Measurements from ENCODE around the gene MRPL20.
A peak's percentile ranks its signal among the peaks of the same experiment; 100 is the strongest.
"Not testable (repeated sequence)": the region's sequence is repeated elsewhere in the genome, so short reads cannot be mapped to it uniquely, and the experiment has no call there.

The MRPL20 gene

DNA sequence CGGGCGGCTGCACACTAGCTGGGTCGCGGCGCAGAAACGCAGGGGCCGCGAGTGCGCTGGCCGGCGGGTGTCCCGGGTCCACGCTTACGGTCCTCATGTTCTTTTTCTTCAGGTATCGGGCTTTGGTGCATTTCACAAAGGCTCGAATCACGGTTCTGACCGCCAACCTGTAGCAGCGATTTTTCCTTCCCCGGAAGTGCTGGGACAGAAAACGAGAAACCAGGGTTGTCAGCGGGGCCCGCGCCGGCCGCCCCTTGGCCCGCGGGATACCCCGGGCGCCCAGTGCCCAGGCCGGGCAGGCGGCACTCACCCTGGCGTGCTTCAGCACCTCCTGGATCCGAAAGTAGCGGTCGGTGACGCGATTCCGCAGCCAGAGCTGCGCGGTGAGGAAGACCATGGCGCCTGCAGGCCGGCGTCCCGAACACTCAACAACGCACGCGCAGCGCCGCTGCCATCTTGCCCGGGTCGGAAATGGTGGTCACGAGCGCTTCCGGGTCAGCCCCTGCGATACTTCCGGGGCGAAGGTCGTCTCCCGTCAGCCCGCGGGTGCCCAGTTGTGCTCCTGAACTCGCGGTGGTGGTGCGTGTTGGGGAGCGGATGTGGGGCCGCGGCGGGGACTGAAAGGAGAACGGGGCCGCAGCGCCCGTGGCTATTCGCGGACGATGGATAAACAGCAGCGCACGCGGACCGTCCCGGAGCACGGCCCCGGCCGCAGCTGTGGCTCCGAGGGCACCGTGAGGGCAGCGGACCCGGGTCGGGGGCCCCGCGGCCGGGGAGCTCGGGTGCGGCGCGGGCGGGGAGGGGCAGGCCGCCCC is at the start of gene MRPL20:
MRPL20 (minus strand) TSS at position 473 of the 815 bp plus-strand sequence; CDS start at position 397, 76 bp downstream.
- peak; percentile 83 for DNase-seq

DNA sequence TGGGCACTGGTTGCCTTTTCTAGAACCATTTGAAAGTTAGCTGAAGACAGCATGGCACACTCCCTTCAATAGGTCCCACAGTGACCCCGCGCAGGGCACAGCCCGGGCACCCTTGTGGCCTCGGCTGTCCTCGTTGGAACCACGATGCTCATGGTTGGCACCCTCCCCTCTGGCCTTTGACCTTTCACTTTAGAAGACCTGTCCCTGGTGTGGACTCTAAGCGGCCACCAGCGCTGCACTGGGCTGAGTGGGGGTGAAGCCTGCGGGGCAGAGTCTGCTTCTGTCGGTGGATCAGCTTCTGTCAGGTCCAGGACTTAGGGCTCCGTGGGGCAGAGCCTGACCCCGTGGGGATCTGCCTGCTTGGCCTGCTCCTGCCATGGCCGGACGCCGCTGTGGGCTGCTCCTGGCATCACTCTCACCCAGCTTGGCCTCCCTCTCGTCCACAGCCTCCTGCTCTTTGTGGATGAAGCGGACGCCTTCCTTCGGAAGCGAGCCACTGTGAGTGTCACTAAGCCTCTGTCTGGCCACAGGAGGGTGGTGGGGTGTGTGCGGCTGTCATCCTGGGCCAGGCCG is 49.7 kb upstream of the MRPL20 start:
- DNase-seq: not testable (repeated sequence)

GRCh38 chr1:1455934-1456333 is 48.8 kb upstream of the MRPL20 start:
- not testable (repeated sequence) for DNase-seq

GRCh38 chr1:1455366-1455884 is 48.3 kb upstream of the MRPL20 start:
- no peak for DNase-seq

- DNase-seq: not testable (repeated sequence)
Measured at GRCh38 chr1:1454286-1455056, 47.4 kb upstream of the MRPL20 start.

- DNase-seq: no peak
Measured at GRCh38 chr1:1452882-1453281, 45.8 kb upstream of the MRPL20 start.

- not testable (repeated sequence) for DNase-seq
Measured at GRCh38 chr1:1452365-1452739, 45.3 kb upstream of the MRPL20 start.

GRCh38 chr1:1451696-1452364 is 44.7 kb upstream of the MRPL20 start:
- DNase-seq: no peak

DNA sequence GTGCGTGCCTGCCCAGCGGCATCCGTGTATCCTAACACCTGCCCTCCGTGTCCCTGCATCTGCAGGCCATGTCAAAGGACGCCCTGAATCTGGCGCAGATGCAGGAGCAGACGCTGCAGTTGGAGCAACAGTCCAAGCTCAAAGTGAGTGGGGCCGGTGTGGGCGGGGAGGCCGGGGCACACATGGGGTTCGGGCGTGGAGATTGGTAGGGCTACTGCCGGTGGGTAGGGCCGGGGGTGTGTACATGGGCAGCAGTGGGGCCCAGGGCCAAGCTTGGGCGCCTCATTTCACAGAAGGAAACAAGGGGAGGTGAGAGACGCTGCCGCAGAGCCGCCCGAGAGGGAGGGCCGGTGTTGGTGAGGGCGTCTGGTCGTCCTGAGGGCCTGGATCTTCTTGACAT is 43.5 kb upstream of the MRPL20 start:
- DNase-seq: not testable (repeated sequence)

DNA sequence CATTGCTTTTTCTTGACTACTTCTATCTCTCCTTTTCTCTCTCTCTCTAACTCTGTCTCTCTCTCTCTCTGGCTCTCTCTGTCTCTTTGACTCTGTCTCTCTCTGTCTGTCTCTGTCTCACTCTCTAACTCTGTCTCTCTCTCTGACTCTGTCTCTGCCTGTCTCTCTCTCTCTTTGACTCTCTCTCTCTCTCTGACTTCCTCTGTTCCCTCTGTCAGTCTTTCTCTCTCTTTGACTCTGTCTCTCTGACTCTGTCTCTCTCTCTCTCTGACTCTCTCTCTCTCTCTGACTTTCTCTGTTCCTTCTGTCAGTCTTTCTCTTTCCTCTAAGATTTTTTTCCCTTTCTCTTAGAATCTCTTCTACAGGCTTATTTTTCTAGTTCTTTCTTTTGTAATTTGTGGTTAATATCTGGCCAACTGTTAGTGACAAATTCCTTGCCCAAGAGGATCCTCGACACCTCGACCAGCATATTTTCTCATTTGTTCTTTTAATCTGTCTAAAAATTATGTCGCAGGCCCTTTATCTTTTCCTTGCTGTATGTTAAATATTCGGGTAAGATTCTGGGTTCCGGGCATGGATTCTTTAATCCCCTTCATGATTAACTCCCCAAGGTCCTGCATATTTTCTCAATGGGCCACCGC is 42.1 kb upstream of the MRPL20 start, which contains the start of gene ATAD3C:
ATAD3C (plus strand) TSS at position 591 of the 641 bp plus-strand sequence. CDS start 995 bp downstream, outside the sequence.
- no peak for DNase-seq

DNA sequence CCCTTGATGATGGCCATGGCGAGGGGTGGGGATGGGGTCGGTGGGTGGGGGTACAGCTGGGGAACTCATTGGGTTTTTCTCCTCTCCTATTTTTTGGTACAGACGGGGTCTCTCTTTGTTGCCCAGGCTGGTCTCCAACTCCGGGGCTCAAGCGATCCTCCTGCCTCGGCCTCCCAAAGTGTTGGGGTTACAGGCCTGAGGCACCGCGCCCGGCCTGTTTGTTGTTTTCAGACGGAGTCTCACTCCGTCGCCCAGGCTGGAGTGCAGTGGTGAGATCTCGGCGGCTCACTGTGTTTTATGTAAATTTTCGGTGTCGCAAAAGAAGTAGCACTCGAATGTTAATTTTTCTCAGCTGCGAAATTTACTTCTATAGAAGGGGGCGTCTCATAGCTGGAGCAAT is 39.5 kb upstream of the MRPL20 start:
- DNase-seq: not testable (repeated sequence)

- DNase-seq: no peak
Measured at GRCh38 chr1:1442069-1442770, 35.1 kb upstream of the MRPL20 start.

DNA sequence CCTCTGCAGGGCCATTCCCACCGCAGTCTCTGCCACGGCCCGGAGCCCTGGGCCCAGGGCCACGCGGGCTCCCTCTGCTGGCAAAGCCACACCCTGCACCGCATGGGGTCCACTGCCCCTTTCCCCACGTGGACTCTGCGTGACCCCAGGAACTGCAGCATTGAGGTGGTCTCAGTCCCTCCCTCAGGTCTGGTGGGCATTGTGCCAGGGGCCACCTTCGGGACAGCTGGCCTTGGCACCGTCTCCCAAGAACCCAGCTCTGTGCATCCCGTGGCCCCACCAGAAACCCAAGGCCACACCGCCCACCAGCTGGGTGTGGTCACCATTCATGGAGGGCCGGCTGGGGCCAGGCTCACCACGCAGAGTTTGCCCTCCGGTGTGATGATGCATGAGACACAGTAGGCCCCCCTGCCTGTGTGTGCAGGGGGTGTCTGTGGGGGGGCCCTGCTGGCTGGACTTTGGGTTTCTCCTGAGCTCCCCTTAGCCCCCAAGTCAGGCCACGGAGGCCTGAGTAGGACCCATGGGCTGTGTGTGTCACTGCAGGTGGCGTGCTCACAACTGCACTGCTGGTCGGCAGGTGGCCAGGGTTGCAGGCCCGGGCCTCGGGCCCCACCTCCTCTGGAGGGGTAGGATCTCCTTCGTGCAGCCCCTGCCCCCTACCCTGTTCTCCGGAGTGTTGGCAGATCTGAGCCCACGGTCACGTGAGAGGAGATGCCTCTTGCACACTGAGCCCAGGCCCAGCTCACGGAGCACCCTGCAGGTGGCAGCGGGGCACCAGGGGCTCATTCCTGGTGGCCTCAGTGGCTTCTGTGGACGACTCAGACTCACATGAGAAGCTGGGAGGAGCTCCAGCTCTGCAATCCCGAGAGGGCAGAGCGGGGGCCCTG is 34.2 kb upstream of the MRPL20 start:
- no peak for DNase-seq

GRCh38 chr1:1440262-1441001 is 33.3 kb upstream of the MRPL20 start:
- no peak for DNase-seq

DNA sequence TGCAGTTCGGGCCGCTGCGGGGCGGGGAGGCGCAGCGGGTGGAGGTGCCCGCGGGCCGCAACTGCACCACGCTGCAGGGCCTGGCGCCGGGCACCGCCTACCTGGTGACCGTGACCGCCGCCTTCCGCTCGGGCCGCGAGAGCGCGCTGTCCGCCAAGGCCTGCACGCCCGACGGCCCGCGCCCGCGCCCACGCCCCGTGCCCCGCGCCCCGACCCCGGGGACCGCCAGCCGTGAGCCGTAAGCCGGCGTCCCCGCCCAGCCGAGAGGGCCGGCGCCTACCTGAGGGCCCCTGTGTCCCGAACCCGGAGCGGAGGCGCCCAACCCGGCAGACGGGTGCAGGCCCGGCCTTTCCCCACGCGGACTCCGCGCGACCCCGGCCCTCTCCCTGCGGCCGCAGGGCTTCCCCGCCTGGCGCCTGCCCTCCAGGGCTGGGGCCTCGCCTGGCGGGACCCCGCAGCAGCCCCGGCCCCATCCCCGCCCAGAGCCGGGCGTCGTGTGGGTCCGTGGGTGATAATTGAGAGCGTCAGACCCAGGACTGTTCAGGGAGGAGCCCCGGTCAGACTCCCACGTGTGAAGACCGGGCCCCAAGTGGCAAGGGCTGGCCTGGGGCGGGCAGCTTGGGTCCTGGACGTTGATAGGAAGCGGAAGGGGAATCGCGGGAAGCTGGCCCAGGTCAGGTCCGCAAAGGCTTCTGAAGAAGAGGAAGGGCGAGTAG is 32.6 kb upstream of the MRPL20 start:
- DNase-seq: no peak

DNA sequence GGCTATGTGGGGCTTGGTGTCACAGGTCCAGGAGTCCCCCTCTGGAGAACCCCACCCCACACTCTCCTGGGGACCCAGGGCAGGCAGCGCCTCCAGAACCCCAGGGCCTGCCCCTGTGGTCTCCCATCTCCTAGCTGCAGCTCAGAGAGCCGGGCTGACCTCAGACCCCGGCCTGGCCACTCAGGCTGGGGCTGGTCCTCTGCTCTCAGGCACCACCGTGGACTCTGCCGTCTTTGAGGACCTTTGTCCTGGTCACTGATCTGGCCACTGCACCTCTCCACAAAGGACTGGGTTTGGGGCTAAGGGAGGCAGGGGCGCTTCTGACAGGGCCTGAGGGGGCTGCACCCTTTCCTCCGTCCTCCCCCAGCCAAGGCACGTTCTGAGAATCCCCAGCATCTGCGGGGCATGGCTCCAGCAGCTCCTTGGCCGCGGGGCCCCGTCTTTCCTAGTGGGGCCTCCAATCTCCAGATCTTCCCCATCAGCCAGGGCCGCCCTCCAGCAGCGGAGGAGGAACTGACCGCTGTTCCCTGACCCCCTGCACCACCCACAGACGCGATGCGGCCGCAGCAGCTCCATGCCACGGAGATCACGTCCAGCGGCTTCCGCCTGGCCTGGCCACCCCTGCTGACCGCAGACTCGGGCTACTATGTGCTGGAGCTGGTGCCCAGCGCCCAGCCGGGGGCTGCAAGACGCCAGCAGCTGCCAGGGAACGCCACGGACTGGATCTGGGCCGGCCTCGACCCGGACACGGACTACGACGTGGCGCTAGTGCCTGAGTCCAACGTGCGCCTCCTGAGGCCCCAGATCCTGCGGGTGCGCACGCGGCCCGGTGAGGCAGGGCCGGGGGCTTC is 31.7 kb upstream of the MRPL20 start:
- no peak for DNase-seq

DNA sequence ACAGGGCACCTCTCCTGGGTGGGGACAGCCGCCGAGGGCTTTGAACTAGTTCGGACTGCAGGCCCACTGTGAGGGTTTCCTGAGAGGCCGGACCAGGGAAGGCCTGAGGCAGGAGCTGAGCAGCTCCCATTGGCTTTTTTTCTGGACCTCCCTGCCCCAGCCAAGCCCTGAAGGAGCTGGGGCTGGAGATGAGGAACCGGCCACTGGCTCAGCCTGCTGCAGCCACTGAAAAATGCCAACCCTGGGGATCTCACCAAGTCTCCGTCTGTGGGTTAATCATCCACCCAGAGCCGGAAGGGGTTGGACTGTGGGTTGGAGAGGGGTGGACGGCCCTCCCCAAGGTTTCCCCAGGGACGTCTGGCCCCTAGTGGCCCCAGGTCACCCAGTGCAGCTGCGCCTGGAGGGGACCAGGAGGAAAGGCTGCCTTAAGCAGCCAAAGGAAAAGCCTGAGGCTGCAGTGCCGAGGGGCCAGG is 30.8 kb upstream of the MRPL20 start:
- DNase-seq: no peak
